NCI-H2107 (cell line): ENCODE measurements around the gene HMGN2.
A peak's percentile ranks its signal among the peaks of the same experiment; 100 is the strongest.
"Not testable (repeated sequence)": the region's sequence is repeated elsewhere in the genome, so short reads cannot be mapped to it uniquely, and the experiment has no call there.

Experiments used
- DNase-seq: peaks from one replicate; lab custom pipeline; 2025; lab: John Stamatoyannopoulos, UW

HMGN2 gene

DNA sequence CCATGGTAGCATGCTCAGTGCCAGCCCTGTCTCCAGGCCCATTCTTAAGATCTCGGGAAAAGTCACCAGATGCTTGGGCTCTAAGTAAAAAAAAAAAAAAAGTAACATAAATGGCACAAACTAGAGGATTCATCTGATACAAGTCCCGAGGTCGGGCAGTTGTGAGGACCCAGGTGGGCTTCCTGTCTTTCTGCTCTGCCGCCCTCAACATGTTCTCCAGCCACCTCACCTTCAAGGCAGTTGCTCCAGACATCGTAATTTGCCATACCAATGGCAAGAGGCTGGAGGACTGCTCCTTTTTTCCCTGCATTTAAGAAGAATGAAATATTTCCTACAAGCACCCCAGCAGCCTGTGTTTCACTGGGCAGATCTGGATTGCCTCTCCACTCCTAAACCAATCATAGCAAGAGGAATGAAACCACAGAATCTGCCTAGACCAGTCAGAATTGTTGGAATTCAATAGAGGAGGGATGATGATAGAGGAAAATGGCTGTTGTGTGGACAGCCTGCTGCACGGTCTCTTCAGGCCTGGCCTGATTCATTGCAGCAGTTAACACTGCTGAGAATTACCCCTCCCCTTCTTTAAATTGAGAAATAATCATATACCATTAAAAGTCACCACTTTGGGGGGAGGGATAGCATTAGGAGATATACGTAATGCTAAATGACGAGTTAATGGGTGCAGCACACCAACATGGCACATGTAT, 5.4 kb downstream of the HMGN2 start:
- DNase-seq: no peak

DNA sequence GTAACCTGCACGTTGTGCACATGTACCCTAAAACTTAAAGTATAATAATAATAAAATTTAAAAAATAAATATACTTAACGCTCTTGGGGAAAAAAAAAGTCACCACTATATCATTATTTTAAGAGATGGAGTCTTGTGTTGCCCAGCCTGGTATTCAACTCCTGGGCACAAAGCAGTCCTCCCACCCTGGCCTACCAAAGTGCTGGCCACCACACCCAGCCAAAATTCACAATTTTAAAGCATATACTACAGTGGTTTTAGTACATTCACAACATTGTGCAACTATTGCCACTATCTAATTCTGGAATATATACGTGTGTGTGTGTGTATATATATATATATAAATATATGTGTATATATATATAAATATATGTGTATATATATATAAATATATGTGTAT, 5.9 kb downstream of the HMGN2 start:
- DNase-seq: no peak

DNA sequence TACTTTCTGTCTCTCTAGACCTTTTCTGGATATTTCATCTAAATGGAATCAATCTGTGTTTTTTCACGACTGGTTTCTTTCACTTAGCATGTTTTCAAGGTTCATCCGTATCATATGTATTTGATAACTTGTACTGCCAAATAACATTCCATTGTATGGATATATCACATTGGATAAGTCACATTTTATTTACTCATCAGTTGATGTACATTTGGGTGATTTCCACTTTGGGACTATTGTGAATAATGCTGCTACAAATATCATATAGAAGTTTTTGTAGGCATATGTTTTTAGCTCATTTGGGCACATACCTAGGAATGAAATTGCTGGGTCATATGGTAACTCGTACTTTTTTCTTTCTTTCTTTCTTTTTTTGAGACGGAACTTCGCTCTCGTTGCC, 6.7 kb downstream of the HMGN2 start:
- no peak for DNase-seq

DNA sequence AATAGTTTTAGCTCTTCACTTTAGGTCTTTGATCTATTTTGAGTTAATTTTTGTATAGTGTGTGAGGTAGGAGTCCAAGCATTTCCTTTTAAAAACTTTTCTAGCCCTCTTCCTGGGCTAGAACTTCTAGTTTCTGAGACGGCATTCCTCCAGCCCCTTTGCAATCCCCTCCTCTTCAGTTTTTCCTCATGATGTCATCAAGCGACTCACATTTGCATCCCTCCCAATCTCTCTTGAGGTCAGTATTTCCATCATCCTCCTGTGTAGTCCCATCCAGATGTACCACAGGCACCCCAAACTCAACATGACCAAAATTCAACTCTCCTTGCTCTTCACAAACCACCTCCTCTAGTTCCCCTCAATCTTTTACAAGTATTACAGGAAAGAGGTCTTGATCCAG, 10.7 kb downstream of the HMGN2 start:
- no peak for DNase-seq

DNA sequence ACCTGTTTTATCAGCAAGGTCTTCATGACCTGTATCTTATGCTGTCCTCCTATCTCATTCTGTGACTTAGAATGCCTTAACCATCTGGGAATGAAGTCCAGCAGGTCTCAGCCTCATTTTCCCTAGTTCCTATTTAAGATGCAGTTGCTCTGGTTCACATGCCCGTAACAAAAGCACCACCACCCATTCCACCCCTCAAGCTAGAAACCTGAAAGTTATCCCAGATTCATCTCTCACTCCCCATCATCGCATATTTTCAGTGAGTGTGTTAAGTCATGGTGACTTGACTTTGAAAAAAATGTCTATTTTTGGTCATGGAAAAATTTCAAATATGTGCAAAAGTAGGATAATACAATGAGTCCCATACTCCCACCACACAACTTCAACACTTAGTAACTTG, 11.7 kb downstream of the HMGN2 start:
- DNase-seq: no peak

DNA sequence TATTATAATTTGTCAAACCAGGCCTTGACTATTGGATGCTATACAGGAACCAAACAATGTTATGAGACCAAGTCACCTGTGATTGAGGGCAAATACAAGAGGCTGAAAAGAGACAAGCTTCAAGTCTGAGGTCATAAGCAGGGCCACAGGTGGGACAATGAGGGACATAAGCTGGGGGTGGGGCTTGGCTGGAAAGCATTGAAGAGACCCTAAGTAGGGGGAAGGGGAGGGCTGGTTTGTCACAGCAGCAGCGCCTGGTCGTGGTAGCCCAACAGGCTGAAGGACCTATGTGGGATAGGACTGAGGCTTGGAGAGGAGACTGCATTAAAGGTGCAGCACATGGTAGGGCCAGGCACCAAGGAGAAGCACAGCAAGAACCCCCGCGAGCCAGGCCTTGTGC, 17.9 kb downstream of the HMGN2 start:
- no peak for DNase-seq

DNA sequence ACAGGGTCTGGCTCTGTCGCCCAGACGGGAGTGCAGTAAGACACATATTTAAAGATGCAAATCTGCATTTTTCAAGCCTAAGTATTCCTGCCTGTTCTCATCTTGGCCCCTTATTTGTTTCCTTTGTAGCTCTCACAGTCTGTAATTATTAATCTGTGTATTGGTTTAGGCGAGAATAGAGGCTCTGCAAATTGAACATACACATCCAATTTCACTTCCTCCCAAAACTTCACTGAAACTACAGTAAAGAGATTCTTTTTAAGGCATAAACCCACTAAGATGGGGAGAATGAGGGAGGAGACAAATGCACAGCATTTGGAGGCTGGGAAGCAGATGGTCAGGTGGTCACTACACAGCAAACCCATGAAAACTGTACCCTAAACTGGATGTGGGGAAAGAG, 21.0 kb downstream of the HMGN2 start:
- DNase-seq: no peak

DNA sequence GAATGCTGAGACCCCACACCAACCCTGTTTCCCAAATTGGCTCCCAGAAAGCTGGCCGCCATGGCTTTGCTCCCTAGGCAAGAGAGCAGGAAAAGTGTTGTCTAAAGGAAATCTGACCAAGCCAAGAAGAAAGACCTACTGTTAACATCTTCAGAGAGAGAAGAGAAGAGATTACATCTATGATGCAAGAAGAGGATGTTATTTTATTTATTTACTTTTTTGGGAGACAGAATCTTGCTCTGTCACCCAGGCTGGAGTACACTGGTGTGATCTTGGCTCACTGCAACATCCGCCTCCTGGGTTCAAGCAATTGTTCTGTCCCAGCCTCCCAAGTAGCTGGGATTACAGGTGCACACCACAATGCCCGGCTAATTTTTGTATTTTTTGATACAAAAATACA, 21.7 kb downstream of the HMGN2 start:
- no peak for DNase-seq

DNA sequence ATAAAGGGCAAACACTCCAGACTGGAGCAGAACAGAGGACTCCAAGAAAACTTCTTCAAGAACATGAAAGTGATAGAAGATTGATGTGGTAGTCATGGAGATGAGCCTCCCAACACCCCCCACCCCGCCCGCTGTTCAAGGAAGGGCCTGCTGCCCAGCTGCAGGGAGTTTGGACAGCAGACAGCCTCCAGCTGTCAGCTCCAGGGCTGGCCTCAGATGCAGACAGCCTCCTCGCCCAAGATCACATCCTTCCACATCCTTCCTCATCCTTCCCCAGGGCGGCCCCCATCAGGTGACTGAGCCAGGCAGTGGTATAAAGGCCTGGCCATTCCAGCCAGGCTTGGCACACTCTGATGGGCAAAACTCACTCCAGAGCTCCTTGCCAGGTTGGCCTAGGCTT, 24.6 kb downstream of the HMGN2 start:
- no peak for DNase-seq

DNA sequence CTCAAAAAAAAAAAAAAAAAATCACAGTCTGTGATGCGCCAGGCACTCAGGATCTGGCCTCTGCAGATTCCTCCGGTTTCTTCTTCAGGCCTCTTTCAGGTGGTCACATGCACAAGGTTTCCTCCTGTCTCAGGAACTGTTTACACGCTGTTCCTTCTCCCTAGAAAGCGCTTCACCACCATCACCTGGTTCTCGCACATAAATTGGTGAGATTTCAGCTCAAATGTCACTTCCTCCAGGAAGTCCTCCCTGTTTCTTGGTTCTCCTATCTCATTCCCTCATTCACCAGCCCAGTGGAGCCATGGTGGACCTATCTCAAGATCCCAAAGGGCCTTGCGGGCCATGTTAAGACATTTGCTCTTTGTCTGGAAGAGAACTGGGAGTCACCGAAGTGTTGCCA, 26.7 kb downstream of the HMGN2 start:
- no peak for DNase-seq

DNA sequence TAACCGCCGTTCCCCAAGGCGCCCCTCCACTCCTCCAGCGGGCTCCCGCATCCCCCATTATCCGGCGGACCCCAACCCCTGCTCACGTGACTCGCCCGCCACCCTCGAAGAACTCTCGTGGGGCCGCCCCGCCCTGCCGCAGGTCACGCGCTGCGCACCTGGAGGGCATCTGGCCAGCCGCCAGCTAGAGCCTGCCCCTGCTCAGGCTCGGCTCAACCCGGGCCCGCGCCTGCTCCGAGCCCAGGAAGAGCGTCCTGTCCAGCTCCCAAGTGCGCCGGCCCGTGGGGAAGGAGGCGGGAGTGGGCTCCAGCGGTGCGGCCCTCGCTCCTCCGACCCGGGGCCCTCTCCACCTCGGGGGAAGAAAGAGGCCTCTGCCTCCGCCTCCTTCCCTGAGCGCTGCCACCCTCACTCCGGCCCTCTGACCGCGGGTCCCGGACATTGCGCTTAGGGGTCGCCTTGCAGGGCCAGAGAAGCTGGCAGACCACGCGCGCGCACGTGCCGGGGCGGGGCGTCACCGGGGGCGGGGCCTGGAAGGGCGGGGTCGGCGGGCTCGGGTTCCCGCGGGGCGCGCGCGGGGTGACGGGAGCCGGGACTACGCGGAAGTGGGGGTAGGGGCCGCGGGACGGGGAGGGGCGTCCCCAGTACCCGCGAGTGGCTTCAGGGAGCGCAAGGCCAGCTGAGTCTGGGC, 28.4 kb downstream of the HMGN2 start:
- peak; percentile 83 for DNase-seq

DNA sequence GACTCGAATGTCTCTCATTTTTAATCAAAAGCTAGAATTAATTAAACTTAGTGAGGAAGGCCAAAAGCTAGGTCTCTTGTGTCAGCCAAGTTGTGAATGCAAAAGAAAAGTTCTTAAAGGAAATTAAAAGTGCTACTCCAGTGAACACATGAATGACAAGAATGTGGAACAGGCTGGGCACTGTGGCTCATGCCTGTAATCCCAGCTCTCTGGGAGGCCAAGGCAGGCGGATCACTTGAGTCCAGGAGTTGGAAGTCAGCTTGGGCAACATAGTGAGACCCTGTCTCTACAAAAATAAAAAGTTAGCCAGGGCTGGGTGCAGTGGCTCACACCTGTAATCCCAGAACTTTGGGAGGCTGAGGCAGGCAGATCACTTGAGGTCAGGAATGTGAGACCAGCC, 38.5 kb downstream of the HMGN2 start:
- DNase-seq: not testable (repeated sequence)

DNA sequence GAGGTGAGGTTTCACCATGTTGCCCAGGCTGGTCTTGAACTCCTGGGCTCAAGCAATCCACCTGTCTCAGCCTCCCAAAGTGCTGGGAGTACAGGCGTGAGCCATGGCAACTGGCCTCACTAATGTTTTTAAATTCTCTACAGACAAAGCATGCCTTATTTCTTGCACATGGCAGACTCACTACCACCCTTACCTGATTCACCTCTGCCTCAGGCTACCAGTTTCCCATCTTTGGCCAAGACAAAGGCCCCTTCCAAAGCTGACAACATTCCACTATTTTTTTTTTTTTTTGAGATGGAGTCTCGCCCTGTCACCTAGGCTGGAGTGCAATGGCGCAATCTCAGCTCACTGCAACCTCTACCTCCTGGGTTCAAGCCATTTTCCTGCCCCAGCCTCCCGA, 43.6 kb downstream of the HMGN2 start:
- not testable (repeated sequence) for DNase-seq

DNA sequence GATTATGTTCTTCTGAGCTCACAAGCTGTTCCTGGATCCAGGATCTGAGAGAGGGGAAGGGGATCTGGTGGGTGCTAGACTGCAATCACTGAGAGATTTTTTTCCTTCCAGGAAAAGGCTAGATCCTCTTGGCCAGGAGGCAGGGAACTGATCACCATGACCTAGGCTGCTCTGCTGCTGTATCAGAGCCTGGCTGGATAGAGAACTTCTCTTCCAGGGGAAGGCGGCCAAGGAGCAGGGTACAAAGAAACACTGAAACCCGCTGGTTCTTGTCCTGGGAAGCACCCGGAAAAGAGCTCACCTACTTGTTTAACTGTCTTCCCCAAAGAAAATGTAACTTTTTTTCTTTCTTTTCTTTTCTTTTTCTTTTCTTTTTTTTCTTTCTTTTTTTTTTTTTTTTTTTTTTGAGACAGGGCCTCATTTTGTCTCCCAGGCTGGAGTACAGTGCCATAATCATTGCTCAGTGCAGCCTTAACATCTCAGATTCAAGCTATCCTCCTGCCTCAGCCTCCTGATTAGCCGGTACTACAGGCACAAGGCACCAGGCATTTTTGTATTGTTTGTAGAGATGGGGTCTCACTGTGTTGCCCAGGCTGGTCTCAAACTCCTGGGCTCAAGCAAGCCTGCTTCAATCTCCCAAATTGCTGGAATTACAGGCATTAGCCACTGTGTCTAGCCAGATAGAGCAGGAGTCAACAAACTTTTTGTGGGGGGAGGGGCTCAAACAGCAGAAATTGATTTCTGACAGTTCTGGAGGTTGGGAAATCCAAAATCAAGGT, 44.9 kb downstream of the HMGN2 start:
- no peak for DNase-seq

DNA sequence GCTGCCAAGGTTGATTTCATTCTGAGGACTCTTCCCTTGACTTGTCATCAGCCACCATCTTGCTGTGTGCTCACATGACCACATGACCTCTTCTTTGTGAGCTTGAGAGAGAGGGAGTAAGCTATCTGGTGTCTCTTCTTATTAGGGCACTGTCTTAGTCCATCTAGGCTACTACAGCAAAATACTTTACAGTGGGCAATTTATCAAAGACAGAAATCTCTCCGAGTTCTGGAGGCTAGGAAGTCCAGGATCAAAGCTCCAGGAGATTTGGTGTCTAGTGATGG, 45.5 kb downstream of the HMGN2 start:
- DNase-seq: no peak

DNA sequence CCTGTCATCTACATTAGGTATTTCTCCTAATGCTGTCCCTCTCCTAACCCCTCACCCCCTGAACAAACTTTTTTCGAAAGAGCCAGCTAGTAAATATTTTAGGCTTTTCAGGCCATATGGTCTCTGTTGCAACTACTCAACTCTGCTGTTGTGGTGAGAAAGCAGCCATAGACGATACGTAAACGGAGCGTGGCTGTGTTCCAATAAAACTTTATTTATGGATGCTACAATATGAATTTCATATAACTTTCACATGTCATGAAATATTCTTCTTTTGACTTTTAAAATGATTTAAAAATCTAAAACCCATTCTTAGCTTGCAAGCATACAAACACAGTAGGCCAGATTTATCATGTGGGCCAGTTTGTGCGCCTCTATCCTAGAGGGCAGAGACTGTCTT, 46.1 kb downstream of the HMGN2 start:
- no peak for DNase-seq

DNA sequence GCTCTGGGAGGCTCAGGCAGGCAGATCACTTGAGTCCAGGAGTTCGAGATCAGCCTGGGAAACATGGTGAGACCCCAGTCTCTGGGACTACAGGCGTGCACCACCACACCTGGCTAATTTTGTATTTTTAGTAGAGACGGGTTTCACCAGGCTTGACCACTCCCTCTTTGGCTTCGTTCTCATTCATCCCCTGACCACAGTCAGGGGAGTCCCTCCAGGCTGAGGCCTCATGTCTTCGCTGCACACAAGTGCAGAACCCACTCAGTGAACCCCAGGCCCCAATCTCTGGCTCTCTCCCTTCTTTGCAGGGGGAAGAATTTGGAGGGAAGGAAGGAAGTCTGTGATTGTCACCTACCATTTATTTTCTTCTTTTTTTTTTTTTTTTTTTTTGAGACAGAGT, 48.1 kb downstream of the HMGN2 start:
- DNase-seq: no peak

DNA sequence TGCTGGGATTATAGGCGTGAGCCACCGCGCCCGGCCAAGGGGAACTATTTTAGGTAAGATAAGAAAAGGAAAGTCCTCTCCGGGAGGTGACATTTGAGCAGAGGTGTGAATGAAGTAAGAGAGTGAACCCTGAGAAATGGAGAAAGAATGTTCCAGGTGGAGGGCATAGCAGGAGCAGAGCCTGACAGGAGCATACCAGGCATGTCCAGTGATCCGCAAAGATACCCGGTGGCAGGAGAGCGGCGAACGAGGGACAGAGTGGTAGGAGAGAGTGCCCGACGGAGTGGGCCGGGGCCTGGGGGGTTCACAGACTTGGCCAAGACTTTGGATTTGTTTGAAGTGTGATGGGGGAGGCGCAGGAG, 49.4 kb downstream of the HMGN2 start:
- DNase-seq: no peak

DNA sequence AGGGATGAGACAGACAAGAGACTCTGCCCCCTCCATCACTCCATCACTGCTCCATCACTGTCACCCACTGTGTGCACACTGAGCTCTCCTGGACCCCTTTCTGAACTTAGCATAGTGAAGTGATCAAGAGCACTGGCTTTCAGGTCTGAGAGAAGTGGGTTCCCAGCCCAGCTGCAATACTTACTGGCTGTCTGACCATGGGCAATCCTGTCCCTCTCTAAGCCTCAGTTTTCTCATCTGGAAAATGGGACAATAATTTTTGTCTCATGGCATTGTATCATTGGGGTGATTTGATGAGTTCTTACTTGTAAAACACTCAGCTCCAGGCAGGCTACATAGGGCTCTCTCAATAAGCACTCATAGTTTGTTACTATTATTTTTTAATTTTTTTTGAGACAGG, 49.8 kb downstream of the HMGN2 start:
- no peak for DNase-seq

DNA sequence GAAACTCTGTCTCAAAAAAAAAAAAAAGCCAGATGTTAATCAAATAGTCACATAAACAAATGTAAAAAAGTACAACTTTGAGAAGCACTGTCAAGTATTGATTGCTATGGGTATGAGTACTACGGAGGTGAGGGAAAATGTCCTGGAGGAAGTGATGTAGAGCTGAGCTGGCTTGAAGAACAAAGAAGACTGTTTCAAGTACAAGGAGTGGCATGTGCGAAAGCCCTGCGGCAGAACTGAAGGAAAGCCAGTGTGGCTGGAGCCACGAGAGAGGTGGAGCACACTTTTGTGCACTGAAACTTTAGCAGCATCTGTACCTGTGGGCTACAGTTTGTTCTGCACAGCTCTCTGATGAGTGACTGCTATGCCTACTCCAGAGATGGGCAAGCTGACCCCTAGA, 51.9 kb downstream of the HMGN2 start:
- DNase-seq: no peak
